Liver (tissue), 2 donors: ENCODE data around the gene FAM204A.

Experiments
- RAD21 ChIP-seq, 2 donors: IDR thresholded peaks; 2 replicates each; pipeline ENCODE4 v1.6.1; 2016; ENCODE audit warnings: antibody characterized with exemption in 2 of 2, mild to moderate bottlenecking in 2 of 2
- TF ChIP-seq, protein P1 (sequence below): IDR thresholded peaks from 2 replicates; pipeline ENCODE4 v1.6.1; 2016; ENCODE audit warnings: antibody characterized with exemption, mild to moderate bottlenecking
- donor health status: healthy.

DNA sequence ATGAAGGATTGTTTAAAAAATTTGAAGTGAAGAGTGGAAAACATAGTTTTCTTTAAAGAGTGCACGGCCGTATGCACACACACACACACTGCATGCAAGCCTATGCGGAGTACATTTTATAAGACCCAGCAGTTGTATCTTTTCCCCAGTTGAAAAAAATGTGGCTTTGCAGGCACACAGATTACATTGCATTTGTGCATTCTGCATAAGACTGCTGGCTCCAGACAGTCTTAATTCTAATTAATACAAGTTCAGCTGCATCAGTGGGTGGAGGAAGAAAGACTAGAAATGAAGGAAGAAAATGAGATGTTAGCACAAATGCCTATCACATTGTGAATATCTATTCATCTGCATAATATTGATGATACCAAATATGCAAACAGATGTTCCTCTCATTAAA, 79.6 kb downstream of the FAM204A start:
- TF ChIP-seq RAD21 (IDR thresholded peaks at IDR 0.05) = no peak
- TF ChIP-seq, protein P1, sequence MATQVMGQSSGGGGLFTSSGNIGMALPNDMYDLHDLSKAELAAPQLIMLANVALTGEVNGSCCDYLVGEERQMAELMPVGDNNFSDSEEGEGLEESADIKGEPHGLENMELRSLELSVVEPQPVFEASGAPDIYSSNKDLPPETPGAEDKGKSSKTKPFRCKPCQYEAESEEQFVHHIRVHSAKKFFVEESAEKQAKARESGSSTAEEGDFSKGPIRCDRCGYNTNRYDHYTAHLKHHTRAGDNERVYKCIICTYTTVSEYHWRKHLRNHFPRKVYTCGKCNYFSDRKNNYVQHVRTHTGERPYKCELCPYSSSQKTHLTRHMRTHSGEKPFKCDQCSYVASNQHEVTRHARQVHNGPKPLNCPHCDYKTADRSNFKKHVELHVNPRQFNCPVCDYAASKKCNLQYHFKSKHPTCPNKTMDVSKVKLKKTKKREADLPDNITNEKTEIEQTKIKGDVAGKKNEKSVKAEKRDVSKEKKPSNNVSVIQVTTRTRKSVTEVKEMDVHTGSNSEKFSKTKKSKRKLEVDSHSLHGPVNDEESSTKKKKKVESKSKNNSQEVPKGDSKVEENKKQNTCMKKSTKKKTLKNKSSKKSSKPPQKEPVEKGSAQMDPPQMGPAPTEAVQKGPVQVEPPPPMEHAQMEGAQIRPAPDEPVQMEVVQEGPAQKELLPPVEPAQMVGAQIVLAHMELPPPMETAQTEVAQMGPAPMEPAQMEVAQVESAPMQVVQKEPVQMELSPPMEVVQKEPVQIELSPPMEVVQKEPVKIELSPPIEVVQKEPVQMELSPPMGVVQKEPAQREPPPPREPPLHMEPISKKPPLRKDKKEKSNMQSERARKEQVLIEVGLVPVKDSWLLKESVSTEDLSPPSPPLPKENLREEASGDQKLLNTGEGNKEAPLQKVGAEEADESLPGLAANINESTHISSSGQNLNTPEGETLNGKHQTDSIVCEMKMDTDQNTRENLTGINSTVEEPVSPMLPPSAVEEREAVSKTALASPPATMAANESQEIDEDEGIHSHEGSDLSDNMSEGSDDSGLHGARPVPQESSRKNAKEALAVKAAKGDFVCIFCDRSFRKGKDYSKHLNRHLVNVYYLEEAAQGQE = no peak
